Testis (tissue), 3 donors: Measurements from ENCODE around the gene C17orf100. TPM values are rescaled to one million over a fixed set of nuclear protein-coding genes. Genes with fewer than 3 reads are reported as not detected.

Source experiments
- DNase-seq: peaks from one replicate; pipeline ENCODE4 v3.0.0-alpha.2; 2019
- H3K27ac ChIP-seq, 2 donors: fragments of 200-600 bp; sonication (generic); one replicate each; pipeline ENCODE4 v1.5.1; 2019
- H3K27me3 ChIP-seq: fragments of 200-600 bp; sonication (generic); one replicate; pipeline ENCODE4 v1.5.1; 2019
- H3K36me3 ChIP-seq: fragments of 200-600 bp; sonication (generic); one replicate; pipeline ENCODE4 v1.5.1; 2017; ENCODE audit warnings: low read depth; ENCODE audit errors: missing control alignments
- H3K4me1 ChIP-seq: fragments of 200-600 bp; sonication (generic); one replicate; pipeline ENCODE4 v1.5.1; 2019
- H3K4me3 ChIP-seq, 2 donors: fragments of 200-600 bp; sonication (generic); one replicate each; pipeline ENCODE4 v1.5.1; 2017 to 2019
- H3K9me3 ChIP-seq: fragments of 200-600 bp; sonication (generic); one replicate; pipeline ENCODE4 v1.5.1; 2017
- CTCF ChIP-seq, 3 experiments: fragments of 450-650 bp in 2 of 3; fragments of 200-600 bp in 1 of 3; sonication (generic) in 1 of 3; IDR thresholded peaks; one replicate each; pipeline ENCODE4 v1.5.1; 2016 to 2019; ENCODE audit warnings: antibody characterized with exemption in 3 of 3, mild to moderate bottlenecking in 2 of 3, moderate library complexity in 1 of 3
- POLR2A ChIP-seq: fragments of 450-650 bp; IDR thresholded peaks from one replicate; pipeline ENCODE4 v1.6.1; 2017; ENCODE audit warnings: antibody characterized with exemption, mild to moderate bottlenecking, moderate library complexity
- WGBS, 2 donors: methylation state at CpG; one replicate each; pipeline ENCODE4 v1.1.5; 2018; 5-methylcytosine and 5-hydroxymethylcytosine counted together
- intact Hi-C: fragments of 100-400 bp; cut with DNase I; formaldehyde crosslinking; loops from one replicate; pipeline ENCODE4 v1.15.1; 2023; ENCODE audit warnings: low total_unique reads
- polyA plus RNA-seq: library from polyadenylated mRNA; stranded (reverse); fragments of 350-450 nt; fragmentation: Illumina TruSeq; extraction: RNeasy Lipid Tissue Mini Kit (QIAGEN cat#74804); gene quantifications from one replicate; pipeline ENCODE4 v1.2.3, GENCODE V29; 2014; ENCODE audit warnings: low read depth, low replicate concordance; ENCODE audit not compliant: insufficient read depth
- total RNA-seq, 2 donors: library from RNA; depleted of rRNA; stranded (reverse); fragments of >200 nt; gene quantifications; one replicate each; pipeline ENCODE4 v1.2.3, GENCODE V29; 2016

The C17orf100 gene
- total and polyA plus RNA-seq, 3 donors from 2014 or later = 6.9 to 12.4 (median 10.3) TPM

GRCh38 chr17:6671431-6671830 lies 19.9 kb downstream of the C17orf100 start:
- no peak for DNase-seq
- Histone ChIP-seq H3K36me3 (no peaks in the 10 kb centered on the region), H3K4me1 (no peaks in the 10 kb centered on the region), H3K27ac (no peak overlapping the region), H3K4me3 (no peak overlapping the region), H3K27me3 (no peaks in the 10 kb centered on the region), H3K9me3 (no peaks in the 10 kb centered on the region)
- TF ChIP-seq CTCF (IDR thresholded peaks at IDR 0.05) (no peak), POLR2A (no peak)
- intact Hi-C loops = no loop called here
- 88 to 96% methylated on average over 6 to 7 of the region's 7 CpGs for WGBS, 2 donors

- WGBS, 2 donors = 93 to 94% methylated on average over 7 to 13 of the region's 13 CpGs
- Histone ChIP-seq H3K9me3 (no peaks in the 10 kb centered on the region), H3K4me1 (no peaks in the 10 kb centered on the region), H3K4me3 (no peak overlapping the region), H3K27me3 (no peaks in the 10 kb centered on the region), H3K36me3 (no peaks in the 10 kb centered on the region), H3K27ac (no peak overlapping the region)
- intact Hi-C loops = no loop called here
- TF ChIP-seq CTCF (IDR thresholded peaks at IDR 0.05) (no peak), POLR2A (no peak)
- no peak for DNase-seq
These were observed 23.0 kb downstream of the C17orf100 start for GRCh38 chr17:6674586-6674985.

GRCh38 chr17:6675201-6675825 lies 23.8 kb downstream of the C17orf100 start:
- no peaks in the 10 kb centered on the region for H3K9me3 ChIP-seq

GRCh38 chr17:6676802-6677157 lies 25.2 kb downstream of the C17orf100 start:
- WGBS, 2 donors = 82 to 93% methylated on average over 6 of the region's 6 CpGs
- Histone ChIP-seq H3K36me3 (no peaks in the 10 kb centered on the region), H3K4me1 (no peaks in the 10 kb centered on the region), H3K9me3 (no peaks in the 10 kb centered on the region), H3K27ac (no peak overlapping the region), H3K27me3 (no peaks in the 10 kb centered on the region), H3K4me3 (no peak overlapping the region)
- TF ChIP-seq POLR2A (no peak), CTCF (IDR thresholded peaks at IDR 0.05) (no peak)
- intact Hi-C loops = no loop called here
- DNase-seq = no peak

More at GRCh38 chr17:6675201-6675825, 23.8 kb downstream of the C17orf100 start:
- DNase-seq = no peak
- intact Hi-C loops = no loop called here
- TF ChIP-seq CTCF (IDR thresholded peaks at IDR 0.05) (no peak), POLR2A (no peak)
- 82 to 86% methylated on average over 9 to 11 of the region's 11 CpGs for WGBS, 2 donors
- Histone ChIP-seq H3K4me3 (no peak overlapping the region), H3K27ac (no peak overlapping the region), H3K4me1 (no peaks in the 10 kb centered on the region), H3K27me3 (no peaks in the 10 kb centered on the region), H3K36me3 (no peaks in the 10 kb centered on the region)

GRCh38 chr17:6677158-6677831 lies 25.7 kb downstream of the C17orf100 start:
- WGBS, 2 donors = 70 to 79% methylated on average over 8 to 16 of the region's 16 CpGs
- Histone ChIP-seq H3K4me1 (no peaks in the 10 kb centered on the region), H3K9me3 (no peaks in the 10 kb centered on the region), H3K36me3 (no peaks in the 10 kb centered on the region), H3K4me3 (no peak overlapping the region), H3K27me3 (no peaks in the 10 kb centered on the region), H3K27ac (no peak overlapping the region)
- intact Hi-C loops = no loop called here
- DNase-seq = no peak
- TF ChIP-seq CTCF (IDR thresholded peaks at IDR 0.05) = no peak
- no peak for TF ChIP-seq POLR2A
